GM19372 (cell line): ENCODE results near the gene HRC.
A peak's percentile ranks its signal among the peaks of the same experiment; 100 is the strongest.
"Not testable (repeated sequence)": the region's sequence is repeated elsewhere in the genome, so short reads cannot be mapped to it uniquely, and the experiment has no call there.

Source experiments
- ATAC-seq: cut with Tn5 transposase; IDR thresholded peaks from one replicate; pipeline ENCODE4 v1.9.1; 2021; ENCODE audit warnings: mild to moderate bottlenecking, low read depth, moderate library complexity; ENCODE audit not compliant: unreplicated experiment

Gene HRC

GRCh38 chr19:49161987-49162386 is 6.8 kb upstream of the HRC start:
- ATAC-seq: no peak

- ATAC-seq: no peak
Observed at GRCh38 chr19:49160450-49161189, 5.4 kb upstream of the HRC start.

GRCh38 chr19:49157445-49158224 is 2.4 kb upstream of the HRC start, which contains the start of gene TRPM4:
Gene TRPM4 (plus strand): TSS chr19:49157792. CDS start chr19:49157867, 75 bp downstream.
- no peak for ATAC-seq

- no peak for ATAC-seq
Observed at GRCh38 chr19:49155820-49156346, 687 bp upstream of the HRC start.

- no peak for ATAC-seq
Observed at GRCh38 chr19:49154279-49154678, 917 bp downstream of the HRC start.

GRCh38 chr19:49153167-49153809 is 1.9 kb downstream of the HRC start:
- ATAC-seq: no peak

- no peak for ATAC-seq
Observed at GRCh38 chr19:49152119-49152550, 3.1 kb downstream of the HRC start.

- ATAC-seq: no peak
Observed at GRCh38 chr19:49151267-49152118, 3.7 kb downstream of the HRC start.

- ATAC-seq: no peak
Observed at GRCh38 chr19:49150944-49151243, 4.3 kb downstream of the HRC start.

GRCh38 chr19:49150106-49150943 is 4.9 kb downstream of the HRC start:
- ATAC-seq: no peak

GRCh38 chr19:49149652-49150105 is 5.5 kb downstream of the HRC start:
- ATAC-seq: no peak

- ATAC-seq: no peak
Observed at GRCh38 chr19:49148784-49149651, 6.2 kb downstream of the HRC start.

- ATAC-seq: no peak
Observed at GRCh38 chr19:49148044-49148682, 7.0 kb downstream of the HRC start.

- not testable (repeated sequence) for ATAC-seq
Observed at GRCh38 chr19:49146408-49146770, 8.8 kb downstream of the HRC start.

GRCh38 chr19:49145573-49146407 is 9.4 kb downstream of the HRC start:
- ATAC-seq: no peak

GRCh38 chr19:49142866-49143335 is 12.3 kb downstream of the HRC start:
- peak; percentile 68 for ATAC-seq

- ATAC-seq: no peak
Observed at GRCh38 chr19:49141352-49141751, 13.8 kb downstream of the HRC start.
